AG04449 (cell line): ENCODE results near the gene GPR146.
A peak's percentile ranks its signal among the peaks of the same experiment; 100 is the strongest.

Source experiments
- CTCF ChIA-PET: fragments of 350-600 bp; formaldehyde crosslinking; extraction: SDS; loops from one replicate; lab custom pipeline; 2021; ENCODE audit warnings: antibody characterized with exemption; lab: Yijun Ruan, JAX
- POLR2A ChIA-PET: fragments of 400-600, 350-600 bp; formaldehyde crosslinking; extraction: SDS; loops from one replicate; lab custom pipeline; 2020; ENCODE audit warnings: antibody characterized with exemption, inconsistent platforms; lab: Yijun Ruan, JAX
- DNase-seq: peaks from one replicate; pipeline ENCODE4 v3.0.0-alpha.2; 2010; ENCODE audit warnings: low read depth, low spot score
- H3K4me3 ChIP-seq: 2 replicates; pipeline ENCODE4 v1.5.1; 2011; ENCODE audit warnings: low read depth, mild to moderate bottlenecking, control low read depth, low read length
- CTCF ChIP-seq: IDR thresholded peaks from one replicate; pipeline ENCODE4 v1.5.1; 2011; ENCODE audit warnings: mild to moderate bottlenecking, moderate library complexity, low read length, control low read depth, inconsistent platforms; ENCODE audit not compliant: insufficient read depth; ENCODE audit errors: missing control alignments

Gene GPR146

GRCh38 chr7:1086588-1087464 lies 42.5 kb downstream of the GPR146 start:
- TF ChIP-seq CTCF = peak; percentile 83
- CTCF ChIA-PET = interaction anchor here (0.6 to 4.3 kb wide), 50 partner anchors 9 to 115 kb away, joined by 3 to 57 read pairs (median 4); partner anchors contain the start of genes CYP2W1 and GPR146
- H3K4me3 ChIP-seq = peak overlapping the region; percentile 56
- DNase-seq = no peak
- POLR2A ChIA-PET = interaction anchor here (1.0 kb wide), 1 partner anchor 51 kb away, joined by 3 read pairs; a partner anchor contains a TSS

- ChIA-PET POLR2A (no interaction called here), CTCF (interaction anchor here (0.9 to 4.3 kb wide), 19 partner anchors 8 to 115 kb away, joined by 3 to 57 read pairs (median 5); no protein-coding TSS in a partner anchor)
- peak overlapping the region; percentile 56 for H3K4me3 ChIP-seq
- no peak for TF ChIP-seq CTCF
- peak; percentile 21 for DNase-seq
These were observed 43.1 kb downstream of the GPR146 start for GRCh38 chr7:1087465-1087814.

DNA sequence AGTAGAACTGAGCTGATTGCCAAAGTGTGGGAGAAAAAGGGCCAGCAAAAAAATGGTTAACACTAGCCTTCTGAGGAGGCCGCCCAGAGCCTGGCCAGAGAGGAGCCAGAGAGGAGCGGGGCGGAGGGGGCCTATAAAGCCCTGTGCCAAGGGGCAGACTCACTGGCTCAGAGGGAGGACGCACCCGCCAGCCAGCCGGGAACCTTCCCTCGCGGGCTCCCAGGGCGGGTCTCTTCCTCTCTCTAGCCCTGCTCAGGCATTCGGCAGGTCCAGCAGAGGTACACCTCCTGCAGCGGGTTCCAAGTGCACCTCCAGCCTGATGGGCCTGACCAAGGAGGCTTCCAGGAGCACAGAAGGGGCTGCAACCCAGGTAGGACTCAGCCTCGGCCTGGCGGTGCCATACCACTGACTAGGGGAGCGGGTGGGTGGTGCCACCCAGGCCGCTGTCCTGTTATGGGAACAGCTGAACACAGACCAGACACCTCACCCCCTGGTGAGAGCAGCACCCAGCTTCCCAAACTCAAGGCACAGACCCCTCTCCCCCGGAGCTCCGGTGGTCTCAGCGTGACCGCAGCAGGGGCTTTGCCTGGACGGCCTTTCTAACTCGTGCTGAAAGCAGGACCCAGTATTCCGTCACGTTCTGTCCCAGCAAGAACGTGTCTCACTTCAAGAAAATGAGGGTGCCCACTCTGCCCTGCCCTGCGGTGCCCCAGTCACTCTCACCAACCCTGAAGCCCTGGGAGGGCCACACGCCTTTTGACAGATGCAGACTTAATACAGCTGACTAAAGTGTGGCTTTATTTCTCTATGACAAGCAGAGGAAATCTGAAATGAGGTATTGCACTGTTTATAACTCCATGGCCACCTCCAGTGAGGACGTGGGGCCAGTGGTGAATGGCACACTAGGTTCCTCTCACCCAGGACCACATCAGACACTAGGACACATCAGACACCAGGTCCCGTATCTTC lies 43.9 kb downstream of the GPR146 start, which contains the start of gene GPER1:
GPER1 (plus strand) TSS at position 162 of the 969 bp plus-strand sequence. CDS start 3,616 bp downstream, outside the sequence.
- no peak for DNase-seq
- no peak for TF ChIP-seq CTCF
- CTCF ChIA-PET = interaction anchor here (0.9 to 4.3 kb wide), 18 partner anchors 7 to 255 kb away, joined by 3 to 57 read pairs (median 4); no protein-coding TSS in a partner anchor
- POLR2A ChIA-PET = interaction anchor here (0.5 kb wide), 1 partner anchor 80 kb away, joined by 4 read pairs; no protein-coding TSS in a partner anchor
- H3K4me3 ChIP-seq = peak within 1 kb of the TSS; percentile 56

- CTCF ChIA-PET = interaction anchor here (1.1 to 1.7 kb wide), 3 partner anchors 9 to 87 kb away, joined by 3 to 5 read pairs (median 4); no protein-coding TSS in a partner anchor
- no peak for TF ChIP-seq CTCF
- no peak for DNase-seq
- POLR2A ChIA-PET = no interaction called here
- H3K4me3 ChIP-seq = no peak overlapping the region
These were observed 45.9 kb downstream of the GPR146 start for GRCh38 chr7:1090236-1090635.

DNA sequence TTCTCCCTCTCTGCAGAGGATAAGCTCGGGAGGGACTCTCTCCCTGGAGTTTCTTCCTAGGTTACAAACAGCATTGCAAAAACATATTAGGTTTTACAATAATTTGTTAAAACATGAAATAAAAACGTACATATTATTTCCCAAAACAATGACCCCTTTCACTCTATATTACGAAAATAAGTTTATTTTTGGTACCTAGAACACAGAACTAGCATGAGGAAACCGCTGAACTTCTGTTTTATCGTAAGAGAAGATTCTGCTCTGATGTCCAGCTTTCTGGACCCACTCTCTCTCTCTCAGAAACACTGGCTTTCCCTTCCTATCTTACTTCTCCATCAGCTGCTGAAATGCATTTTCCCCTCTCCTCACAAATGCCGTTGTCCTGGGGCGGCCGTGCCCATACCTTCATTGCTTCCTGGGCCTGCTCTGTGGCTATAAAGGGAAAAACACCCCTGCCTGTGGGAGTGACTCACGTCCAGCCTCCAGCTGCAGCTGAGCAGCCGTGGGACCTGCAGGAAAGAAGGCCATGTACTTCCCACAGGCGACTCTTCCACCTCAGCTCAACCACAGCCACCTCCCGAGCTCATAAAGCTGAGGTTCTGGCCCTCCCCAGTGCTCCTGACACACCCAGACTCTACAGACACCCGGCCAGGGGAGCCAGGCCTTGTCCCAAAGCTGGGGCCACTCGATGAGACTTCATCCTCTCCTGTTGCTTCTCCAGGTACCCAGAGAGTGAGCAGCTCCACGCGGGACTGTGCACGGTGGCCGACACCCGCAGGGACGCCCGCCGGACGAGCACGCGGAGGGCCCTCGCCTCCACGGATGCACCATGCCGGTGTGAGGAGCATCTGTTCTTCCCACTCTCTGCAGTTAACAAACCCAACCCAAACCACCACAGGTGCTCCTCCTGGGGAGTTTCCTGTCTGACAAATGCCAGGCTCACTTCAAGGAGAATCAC lies 46.6 kb downstream of the GPR146 start:
- no peak overlapping the region for H3K4me3 ChIP-seq
- CTCF ChIA-PET = interaction anchor here (0.6 to 1.7 kb wide), 5 partner anchors 9 to 97 kb away, joined by 3 to 5 read pairs (median 4); no protein-coding TSS in a partner anchor
- POLR2A ChIA-PET = no interaction called here
- no peak for TF ChIP-seq CTCF
- no peak for DNase-seq
